Measurements from ENCODE around the gene RECQL5.

Gene RECQL5

GRCh38 chr17:75630071-75630917, 36.7 kb downstream of the RECQL5 start:
- Histone ChIP-seq H3K9me3 (ENCODE audit: insufficient read depth, low read depth, low read length) (no peaks in the 10 kb centered on the region), H3K36me3 (ENCODE audit: insufficient read depth, low read depth, low read length) (no peaks in the 10 kb centered on the region; the same call in 1 of the 2 replicates), H3K9ac (ENCODE audit: low read depth, low read length) (no peak overlapping the region), H3K27me3 (ENCODE audit: insufficient read depth, low read length) (no peaks in the 10 kb centered on the region), H3K27ac (ENCODE audit: low read length) (no peak overlapping the region), H3K4me1 (ENCODE audit: insufficient read depth, low read length) (peaks cover 6% of the 10 kb centered on the region; the same call in 1 of the 2 replicates), H3K4me3 (ENCODE audit: low read length) (no peak overlapping the region)

- H3K4me1 ChIP-seq (ENCODE audit: insufficient read depth, low read length): peaks cover 6% of the 10 kb centered on the region; the same call in 1 of the 2 replicates
- no peak overlapping the region for H3K27ac ChIP-seq (ENCODE audit: low read length)
- H3K36me3 ChIP-seq (ENCODE audit: insufficient read depth, low read depth, low read length): no peaks in the 10 kb centered on the region; the same call in 1 of the 2 replicates
- H3K9me3 ChIP-seq (ENCODE audit: insufficient read depth, low read depth, low read length): no peaks in the 10 kb centered on the region
- no peak overlapping the region for H3K9ac ChIP-seq (ENCODE audit: low read depth, low read length)
- H3K4me3 ChIP-seq (ENCODE audit: low read length): no peak overlapping the region
- no peaks in the 10 kb centered on the region for H3K27me3 ChIP-seq (ENCODE audit: insufficient read depth, low read length)
Measured at GRCh38 chr17:75629157-75629556, 37.8 kb downstream of the RECQL5 start.

GRCh38 chr17:75628425-75628824, 38.5 kb downstream of the RECQL5 start:
- H3K27me3 ChIP-seq (ENCODE audit: insufficient read depth, low read length): no peaks in the 10 kb centered on the region
- no peak overlapping the region for H3K9ac ChIP-seq (ENCODE audit: low read depth, low read length)
- H3K4me1 ChIP-seq (ENCODE audit: insufficient read depth, low read length): peaks cover 4% of the 10 kb centered on the region; the same call in 1 of the 2 replicates
- H3K9me3 ChIP-seq (ENCODE audit: insufficient read depth, low read depth, low read length): no peaks in the 10 kb centered on the region
- no peak overlapping the region for H3K27ac ChIP-seq (ENCODE audit: low read length)
- no peaks in the 10 kb centered on the region; the same call in 1 of the 2 replicates for H3K36me3 ChIP-seq (ENCODE audit: insufficient read depth, low read depth, low read length)
- H3K4me3 ChIP-seq (ENCODE audit: low read length): no peak overlapping the region

GRCh38 chr17:75627094-75627493, 39.9 kb downstream of the RECQL5 start:
- no peak overlapping the region for H3K27ac ChIP-seq (ENCODE audit: low read length)
- no peaks in the 10 kb centered on the region; the same call in 1 of the 2 replicates for H3K36me3 ChIP-seq (ENCODE audit: insufficient read depth, low read depth, low read length)
- no peaks in the 10 kb centered on the region; the same call in 1 of the 2 replicates for H3K27me3 ChIP-seq (ENCODE audit: insufficient read depth, low read length)
- no peak overlapping the region for H3K9ac ChIP-seq (ENCODE audit: low read depth, low read length)
- H3K9me3 ChIP-seq (ENCODE audit: insufficient read depth, low read depth, low read length): no peaks in the 10 kb centered on the region
- H3K4me1 ChIP-seq (ENCODE audit: insufficient read depth, low read length): no peaks in the 10 kb centered on the region
- no peak overlapping the region for H3K4me3 ChIP-seq (ENCODE audit: low read length)

- Histone ChIP-seq H3K27ac (ENCODE audit: low read length) (no peak overlapping the region), H3K4me1 (ENCODE audit: insufficient read depth, low read length) (no peaks in the 10 kb centered on the region), H3K36me3 (ENCODE audit: insufficient read depth, low read depth, low read length) (no peaks in the 10 kb centered on the region; the same call in 1 of the 2 replicates), H3K27me3 (ENCODE audit: insufficient read depth, low read length) (no peaks in the 10 kb centered on the region; the same call in 1 of the 2 replicates), H3K9ac (ENCODE audit: low read depth, low read length) (no peak overlapping the region), H3K4me3 (ENCODE audit: low read length) (no peak overlapping the region), H3K9me3 (ENCODE audit: insufficient read depth, low read depth, low read length) (no peaks in the 10 kb centered on the region)
Measured at GRCh38 chr17:75626496-75627038, 40.4 kb downstream of the RECQL5 start.

GRCh38 chr17:75625813-75626486, 41.0 kb downstream of the RECQL5 start:
- no peaks in the 10 kb centered on the region; the same call in 1 of the 2 replicates for H3K27me3 ChIP-seq (ENCODE audit: insufficient read depth, low read length)
- H3K9ac ChIP-seq (ENCODE audit: low read depth, low read length): no peak overlapping the region
- H3K36me3 ChIP-seq (ENCODE audit: insufficient read depth, low read depth, low read length): no peaks in the 10 kb centered on the region; the same call in 1 of the 2 replicates
- no peak overlapping the region for H3K27ac ChIP-seq (ENCODE audit: low read length)
- H3K4me1 ChIP-seq (ENCODE audit: insufficient read depth, low read length): no peaks in the 10 kb centered on the region
- H3K4me3 ChIP-seq (ENCODE audit: low read length): no peak overlapping the region
- H3K9me3 ChIP-seq (ENCODE audit: insufficient read depth, low read depth, low read length): no peaks in the 10 kb centered on the region

GRCh38 chr17:75624714-75625345, 42.1 kb downstream of the RECQL5 start:
- H3K9ac ChIP-seq (ENCODE audit: low read depth, low read length): no peak overlapping the region
- no peaks in the 10 kb centered on the region for H3K36me3 ChIP-seq (ENCODE audit: insufficient read depth, low read depth, low read length)
- H3K9me3 ChIP-seq (ENCODE audit: insufficient read depth, low read depth, low read length): no peaks in the 10 kb centered on the region
- no peaks in the 10 kb centered on the region; the same call in 1 of the 2 replicates for H3K27me3 ChIP-seq (ENCODE audit: insufficient read depth, low read length)
- H3K4me1 ChIP-seq (ENCODE audit: insufficient read depth, low read length): no peaks in the 10 kb centered on the region
- H3K4me3 ChIP-seq (ENCODE audit: low read length): no peak overlapping the region
- no peak overlapping the region for H3K27ac ChIP-seq (ENCODE audit: low read length)

GRCh38 chr17:75624021-75624420, 42.9 kb downstream of the RECQL5 start:
- Histone ChIP-seq H3K27me3 (ENCODE audit: insufficient read depth, low read length) (no peaks in the 10 kb centered on the region; the same call in 1 of the 2 replicates), H3K9me3 (ENCODE audit: insufficient read depth, low read depth, low read length) (no peaks in the 10 kb centered on the region), H3K36me3 (ENCODE audit: insufficient read depth, low read depth, low read length) (no peaks in the 10 kb centered on the region), H3K9ac (ENCODE audit: low read depth, low read length) (no peak overlapping the region), H3K4me3 (ENCODE audit: low read length) (no peak overlapping the region), H3K27ac (ENCODE audit: low read length) (no peak overlapping the region), H3K4me1 (ENCODE audit: insufficient read depth, low read length) (no peaks in the 10 kb centered on the region)

- Histone ChIP-seq H3K9me3 (ENCODE audit: insufficient read depth, low read depth, low read length) (no peaks in the 10 kb centered on the region), H3K27ac (ENCODE audit: low read length) (no peak overlapping the region), H3K4me3 (ENCODE audit: low read length) (no peak overlapping the region), H3K36me3 (ENCODE audit: insufficient read depth, low read depth, low read length) (no peaks in the 10 kb centered on the region), H3K27me3 (ENCODE audit: insufficient read depth, low read length) (no peaks in the 10 kb centered on the region; the same call in 1 of the 2 replicates), H3K9ac (ENCODE audit: low read depth, low read length) (no peak overlapping the region), H3K4me1 (ENCODE audit: insufficient read depth, low read length) (no peaks in the 10 kb centered on the region)
Measured at GRCh38 chr17:75623386-75623785, 43.6 kb downstream of the RECQL5 start.

GRCh38 chr17:75622771-75623273, 44.1 kb downstream of the RECQL5 start:
- H3K27me3 ChIP-seq (ENCODE audit: insufficient read depth, low read length): no peaks in the 10 kb centered on the region; the same call in 1 of the 2 replicates
- H3K36me3 ChIP-seq (ENCODE audit: insufficient read depth, low read depth, low read length): no peaks in the 10 kb centered on the region
- no peaks in the 10 kb centered on the region for H3K4me1 ChIP-seq (ENCODE audit: insufficient read depth, low read length)

GRCh38 chr17:75622076-75622475, 44.9 kb downstream of the RECQL5 start:
- Histone ChIP-seq H3K9ac (ENCODE audit: low read depth, low read length) (no peak overlapping the region), H3K27ac (ENCODE audit: low read length) (no peak overlapping the region), H3K4me1 (ENCODE audit: insufficient read depth, low read length) (no peaks in the 10 kb centered on the region), H3K9me3 (ENCODE audit: insufficient read depth, low read depth, low read length) (no peaks in the 10 kb centered on the region), H3K36me3 (ENCODE audit: insufficient read depth, low read depth, low read length) (no peaks in the 10 kb centered on the region), H3K27me3 (ENCODE audit: insufficient read depth, low read length) (no peaks in the 10 kb centered on the region; the same call in 1 of the 2 replicates), H3K4me3 (ENCODE audit: low read length) (no peak overlapping the region)

More at GRCh38 chr17:75622771-75623273, 44.1 kb downstream of the RECQL5 start:
- no peak overlapping the region for H3K27ac ChIP-seq (ENCODE audit: low read length)
- H3K4me3 ChIP-seq (ENCODE audit: low read length): no peak overlapping the region
- H3K9ac ChIP-seq (ENCODE audit: low read depth, low read length): no peak overlapping the region
- no peaks in the 10 kb centered on the region for H3K9me3 ChIP-seq (ENCODE audit: insufficient read depth, low read depth, low read length)
